Measurements from ENCODE around the gene ACP1.

DNA sequence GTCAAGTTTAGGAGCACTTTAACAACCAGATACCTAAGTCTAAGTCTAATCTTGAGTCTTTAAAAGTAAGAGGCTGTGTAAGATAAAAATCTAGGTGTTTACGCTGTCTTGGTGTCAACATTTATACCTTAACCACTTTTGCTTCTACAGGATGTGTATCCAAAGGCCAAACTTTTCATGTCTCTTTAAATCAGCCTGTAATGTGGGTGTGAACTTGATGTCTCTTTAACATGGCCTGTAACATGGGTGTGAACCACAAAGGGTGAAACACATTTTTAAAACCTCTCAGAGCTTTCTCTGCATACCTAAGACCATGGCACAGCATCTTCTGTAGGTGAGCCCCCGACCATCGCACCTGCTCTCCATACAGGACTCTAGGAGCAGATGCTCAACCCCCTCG, 41.3 kb upstream of the ACP1 start:
- TF ChIP-seq CTCF (IDR thresholded peaks at IDR 0.05; ENCODE audit: low read depth, low read length) (no peak), EZH2phosphoT487 (IDR thresholded peaks at IDR 0.05; ENCODE audit: low read depth) (no peak)
